ENCODE measurements around the gene ARAF.

Gene ARAF

GRCh38 chrX:47564438-47565085, 3.6 kb downstream of the ARAF start:
- DNase-seq, result no peak

GRCh38 chrX:47566841-47567240, 5.8 kb downstream of the ARAF start:
- DNase-seq, result no peak

GRCh38 chrX:47568656-47569295, 7.8 kb downstream of the ARAF start:
- DNase-seq, result peak; percentile 35

DNA sequence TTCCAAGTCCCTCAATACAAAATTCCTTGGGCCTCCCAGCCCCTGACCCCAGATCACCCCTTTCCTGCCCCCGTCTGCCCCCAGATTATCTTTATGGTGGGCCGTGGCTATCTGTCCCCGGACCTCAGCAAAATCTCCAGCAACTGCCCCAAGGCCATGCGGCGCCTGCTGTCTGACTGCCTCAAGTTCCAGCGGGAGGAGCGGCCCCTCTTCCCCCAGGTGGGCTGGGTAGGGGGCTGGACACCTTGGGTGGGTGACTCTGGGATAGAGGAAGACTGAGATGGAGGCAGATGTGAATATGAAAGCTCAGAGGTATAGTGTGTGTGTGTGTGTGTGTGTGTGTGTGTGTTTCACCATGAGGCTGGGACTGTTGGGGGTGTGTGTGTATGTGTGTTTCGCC, 9.8 kb downstream of the ARAF start:
- DNase-seq, result no peak

- no peak for DNase-seq
Observed at GRCh38 chrX:47571215-47571614, 10.2 kb downstream of the ARAF start.

DNA sequence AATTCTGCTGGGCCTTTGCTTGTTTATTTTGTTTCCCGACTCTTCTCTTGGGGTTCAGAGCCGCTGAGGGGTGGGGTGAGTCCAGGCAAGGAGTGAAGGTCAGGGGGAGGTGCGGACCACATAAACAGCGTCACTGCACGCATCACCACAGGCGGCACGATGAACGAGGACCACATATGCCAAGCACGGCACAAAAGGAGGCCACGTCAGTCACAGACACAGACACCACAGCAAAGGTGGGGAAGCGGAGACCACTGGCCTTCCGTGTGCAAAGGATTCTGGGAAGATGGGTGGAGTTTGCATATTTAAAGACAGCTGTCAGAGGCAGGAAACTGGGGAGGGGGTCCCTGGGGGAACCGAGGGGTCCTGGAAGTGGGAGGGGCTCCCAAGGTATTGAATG, 10.9 kb downstream of the ARAF start:
- no peak for DNase-seq

DNA sequence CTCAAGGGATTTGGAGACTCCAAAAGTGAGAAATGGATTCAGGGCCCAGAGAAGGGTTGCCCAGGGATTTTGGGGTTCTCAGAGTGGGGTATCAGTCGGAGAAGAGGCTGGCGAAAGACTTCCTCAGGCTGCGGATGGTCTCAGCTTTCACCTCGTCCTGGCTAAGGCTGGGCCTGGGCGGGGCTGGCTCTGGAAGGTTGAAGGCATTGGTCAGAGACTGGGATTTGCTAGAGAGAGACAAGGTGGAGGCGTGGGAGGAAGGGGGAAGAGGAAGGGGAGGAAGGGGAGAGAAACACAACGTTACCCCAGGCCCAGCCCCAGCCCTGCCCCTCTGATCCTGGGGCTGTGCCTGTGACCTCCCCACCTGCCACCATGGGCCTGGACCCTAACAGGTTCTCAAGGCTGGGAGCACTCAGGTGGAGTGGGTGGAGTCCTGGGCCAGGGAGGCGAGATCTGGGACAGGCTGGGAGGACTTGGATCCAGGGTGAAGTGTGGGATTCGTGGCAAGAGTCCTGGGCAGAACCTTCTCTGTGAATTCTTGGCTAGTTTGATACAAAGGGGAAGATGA, 11.9 kb downstream of the ARAF start:
- DNase-seq, result no peak

- no peak for DNase-seq
Observed at GRCh38 chrX:47573341-47574075, 12.5 kb downstream of the ARAF start.

- no peak for DNase-seq
Observed at GRCh38 chrX:47574076-47574546, 13.1 kb downstream of the ARAF start.

- DNase-seq, result no peak
Observed at GRCh38 chrX:47574547-47575301, 13.7 kb downstream of the ARAF start.

DNA sequence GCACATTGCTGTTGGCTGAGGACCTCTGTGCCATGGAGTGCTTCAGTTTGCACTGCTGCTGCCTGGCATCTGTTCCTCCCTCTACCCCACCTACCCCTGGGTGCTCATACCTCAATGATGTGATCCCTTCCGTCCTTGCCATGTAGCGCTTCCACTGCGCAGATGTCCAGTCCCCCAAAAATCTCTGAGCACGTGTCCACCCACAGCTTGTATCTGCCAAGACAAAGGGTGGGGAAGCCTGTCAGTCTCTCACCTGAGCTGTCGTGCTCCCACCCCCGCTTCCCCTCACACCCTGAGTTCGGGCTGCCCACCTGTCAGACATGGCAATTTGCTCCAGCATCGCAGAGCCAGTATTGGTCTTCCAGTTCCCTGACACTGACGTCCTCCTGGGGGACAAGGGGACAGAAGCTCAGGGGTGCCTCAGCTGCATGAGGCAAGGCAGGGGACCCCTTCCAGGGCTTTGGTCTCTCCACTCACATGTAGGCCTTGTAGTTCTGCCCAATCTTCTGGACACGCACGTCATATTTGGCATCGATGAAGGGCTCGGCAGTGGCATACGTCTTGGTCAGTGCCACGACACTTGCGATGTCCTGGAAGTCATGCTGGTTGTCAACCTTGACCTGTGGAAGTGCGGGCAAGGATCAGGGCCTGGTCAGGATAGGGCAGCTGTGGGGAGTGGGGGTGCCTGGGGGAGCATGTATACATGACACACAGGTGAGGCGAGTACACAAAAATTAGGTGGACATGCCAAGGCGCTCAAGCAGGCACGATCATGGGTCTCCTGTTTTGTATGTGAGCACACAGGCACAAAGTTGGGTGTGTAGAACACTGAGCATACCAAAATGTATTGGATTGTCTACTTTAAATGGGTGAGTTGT, 15.3 kb downstream of the ARAF start:
- no peak for DNase-seq

- DNase-seq, result no peak
Observed at GRCh38 chrX:47577424-47577823, 16.4 kb downstream of the ARAF start.

GRCh38 chrX:47577901-47578300, 16.9 kb downstream of the ARAF start:
- no peak for DNase-seq

DNA sequence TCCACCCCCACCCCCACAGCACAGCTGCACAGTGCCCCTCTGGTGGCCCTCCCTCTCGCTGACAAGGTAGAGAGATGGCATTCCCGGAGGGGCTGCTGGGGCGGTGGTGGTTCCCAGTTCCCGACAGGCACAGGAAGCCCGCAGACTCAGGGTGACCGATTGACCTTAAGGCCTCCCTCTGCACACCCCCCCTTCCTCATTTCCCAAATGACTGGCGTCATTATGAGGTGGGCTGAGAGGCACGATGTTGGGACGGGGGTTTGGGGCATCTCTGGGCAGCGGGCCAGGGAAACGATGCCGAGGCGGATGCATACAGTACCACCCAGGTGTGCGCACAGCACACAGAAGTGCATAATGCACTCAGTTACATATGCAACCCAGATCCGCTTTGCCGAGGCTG, 17.7 kb downstream of the ARAF start:
- DNase-seq, result no peak

GRCh38 chrX:47579537-47579936, 18.5 kb downstream of the ARAF start:
- DNase-seq, result no peak

DNA sequence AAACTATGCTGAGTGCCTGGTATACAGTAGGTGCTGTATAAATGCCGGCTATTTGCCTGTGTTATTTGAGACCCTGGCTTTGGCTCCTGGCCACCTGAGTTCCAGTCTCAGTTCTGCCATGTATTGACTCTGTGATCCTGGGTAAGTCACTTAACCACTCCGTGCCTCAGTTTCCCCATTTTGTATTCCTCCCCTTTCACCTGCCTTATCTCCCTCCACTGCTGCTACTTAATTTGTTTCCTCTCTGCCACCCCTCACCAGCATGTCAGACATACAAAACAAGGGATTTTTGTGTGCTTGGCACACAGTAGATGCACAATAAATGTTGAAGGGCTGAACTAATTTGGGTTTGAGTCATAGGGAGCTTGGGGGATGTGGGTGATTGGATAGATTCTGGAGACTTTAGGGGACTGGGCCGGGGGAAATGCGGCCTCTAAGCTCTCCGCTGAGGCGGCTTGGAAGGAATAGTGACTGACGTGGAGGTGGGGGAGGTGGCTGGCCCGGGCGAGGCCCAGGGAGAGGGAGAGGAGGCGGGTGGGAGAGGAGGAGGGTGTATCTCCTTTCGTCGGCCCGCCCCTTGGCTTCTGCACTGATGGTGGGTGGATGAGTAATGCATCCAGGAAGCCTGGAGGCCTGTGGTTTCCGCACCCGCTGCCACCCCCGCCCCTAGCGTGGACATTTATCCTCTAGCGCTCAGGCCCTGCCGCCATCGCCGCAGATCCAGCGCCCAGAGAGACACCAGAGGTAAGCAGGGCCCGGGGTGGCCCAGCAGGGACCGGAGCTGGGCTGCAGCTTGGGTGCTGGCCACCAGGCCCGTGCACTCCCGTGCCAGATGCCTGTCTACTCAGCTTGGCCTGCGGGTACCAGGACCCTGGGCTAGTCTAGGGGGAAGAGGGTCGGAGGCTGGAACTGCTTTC, 21.0 kb downstream of the ARAF start, which contains the start of gene TIMP1:
Gene TIMP1 (plus strand): TSS at position 706 of the 917 bp plus-strand sequence. CDS start 980 bp downstream, outside the sequence.
- DNase-seq, result peak; percentile 71

GRCh38 chrX:47583240-47583861, 22.3 kb downstream of the ARAF start:
- no peak for DNase-seq

GRCh38 chrX:47584714-47585113, 23.7 kb downstream of the ARAF start:
- DNase-seq, result no peak

DNA sequence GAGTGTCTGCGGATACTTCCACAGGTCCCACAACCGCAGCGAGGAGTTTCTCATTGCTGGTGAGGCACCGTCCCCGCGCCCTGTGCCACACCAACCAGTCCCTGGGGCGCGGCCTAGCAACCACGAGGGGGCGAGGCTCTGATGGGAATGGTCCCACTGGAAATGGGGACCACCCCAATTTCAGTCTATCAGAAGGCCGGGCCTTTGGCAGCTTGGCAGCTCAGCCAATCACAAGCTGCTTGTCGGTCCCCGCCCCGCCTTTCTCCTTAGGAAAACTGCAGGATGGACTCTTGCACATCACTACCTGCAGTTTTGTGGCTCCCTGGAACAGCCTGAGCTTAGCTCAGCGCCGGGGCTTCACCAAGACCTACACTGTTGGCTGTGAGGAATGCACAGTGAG, 24.3 kb downstream of the ARAF start:
- no peak for DNase-seq

Data from central memory CD4-positive, alpha-beta T cell (primary cell).